SK-N-SH (cell line): Measurements from ENCODE around the gene DERL3. TPM values are rescaled to one million over a fixed set of nuclear protein-coding genes. Genes with fewer than 3 reads are reported as not detected.
A peak's percentile ranks its signal among the peaks of the same experiment; 100 is the strongest.

Source experiments
- CTCF ChIA-PET: fragments of 300-600, 350-600 bp; formaldehyde crosslinking; extraction: SDS; loops from one replicate; lab custom pipeline; 2021; lab: Yijun Ruan, JAX
- POLR2A ChIA-PET: fragments of 350-600 bp; sonication (Branson Sonifier 250); formaldehyde crosslinking; extraction: SDS; loops from one replicate; lab custom pipeline; 2020; ENCODE audit warnings: antibody characterized with exemption, inconsistent platforms; lab: Yijun Ruan, JAX
- DNase-seq: peaks from one replicate; pipeline ENCODE4 v3.0.0; 2012
- H2AFZ ChIP-seq: fragments of 200-600 bp; sonication (generic); 2 replicates; pipeline ENCODE4 v1.8.1; 2016; ENCODE audit warnings: antibody characterized with exemption, mild to moderate bottlenecking, low read depth
- H3F3A ChIP-seq: fragments of 200-600 bp; sonication (generic); replicated peaks from 2 replicates; pipeline ENCODE3; 2016; ENCODE audit warnings: antibody characterized with exemption, mild to moderate bottlenecking; ENCODE audit not compliant: insufficient read depth
- H3K27ac ChIP-seq, 2 experiments: fragments of 200-500 bp in 1 of 2; fragments of 200-600 bp in 1 of 2; sonication (Bioruptor generic) in 1 of 2; sonication (generic), shearing (Covaris generic) in 1 of 2; 2 replicates each; pipeline versions ENCODE4 v1.5.1 to v1.6.1; 2014 to 2016; ENCODE audit warnings: low read depth in 2 of 2, inconsistent platforms in 1 of 2, low read length in 1 of 2, mild to moderate bottlenecking in 1 of 2, mixed read lengths in 1 of 2
- H3K27me3 ChIP-seq: fragments of 200-600 bp; sonication (generic), shearing (Covaris generic); 2 replicates; pipeline ENCODE4 v1.6.1; 2016; ENCODE audit warnings: mixed run types; ENCODE audit not compliant: insufficient read depth
- H3K36me3 ChIP-seq, 2 experiments: fragments of 200-500 bp in 1 of 2; fragments of 200-600 bp in 1 of 2; sonication (Bioruptor generic) in 1 of 2; sonication (generic) in 1 of 2; replicated peaks in 1 of 2; 2 replicates each; pipeline versions ENCODE3 to v1.5.1; 2014 to 2016; ENCODE audit warnings: low read length in 1 of 2, mild to moderate bottlenecking in 1 of 2; ENCODE audit not compliant: insufficient read depth in 2 of 2, control insufficient read depth in 1 of 2
- H3K4me1 ChIP-seq, 2 experiments: fragments of 200-500 bp in 1 of 2; fragments of 200-600 bp in 1 of 2; sonication (Bioruptor generic) in 1 of 2; sonication (generic), shearing (Covaris generic) in 1 of 2; 2 replicates each; pipeline versions ENCODE4 v1.5.1 to v1.6.1; 2014 to 2016; ENCODE audit warnings: low read depth in 1 of 2, low read length in 1 of 2, mixed run types in 1 of 2; ENCODE audit not compliant: insufficient read depth in 2 of 2, control insufficient read depth in 1 of 2
- H3K4me2 ChIP-seq: fragments of 200-600 bp; sonication (generic), shearing (Covaris generic); 2 replicates; pipeline ENCODE4 v1.6.1; 2017; ENCODE audit warnings: mixed run types
- H3K4me3 ChIP-seq, 2 experiments: fragments of 200-500 bp in 1 of 2; fragments of 200-600 bp in 1 of 2; sonication (Bioruptor generic) in 1 of 2; sonication (generic), shearing (Covaris generic) in 1 of 2; 2 replicates each; pipeline versions ENCODE4 v1.5.1 to v1.8.1; 2014 to 2016; ENCODE audit warnings: low read depth in 2 of 2, inconsistent platforms in 1 of 2, low read length in 1 of 2, mild to moderate bottlenecking in 1 of 2, mixed read lengths in 1 of 2, moderate library complexity in 1 of 2
- H3K79me2 ChIP-seq: fragments of 200-600 bp; sonication (generic); 2 replicates; pipeline ENCODE4 v1.8.1; 2017; ENCODE audit warnings: mild to moderate bottlenecking; ENCODE audit not compliant: insufficient read depth
- H3K9ac ChIP-seq: fragments of 200-600 bp; sonication (generic); 2 replicates; pipeline ENCODE4 v1.6.1; 2017; ENCODE audit warnings: mixed run types
- H3K9me2 ChIP-seq: fragments of 200-600 bp; sonication (generic); 2 replicates; pipeline ENCODE4 v1.6.1; 2017; ENCODE audit warnings: mixed run types
- H3K9me3 ChIP-seq: fragments of 200-600 bp; sonication (generic); 2 replicates; pipeline ENCODE4 v1.6.1; 2017; ENCODE audit warnings: mixed run types, mild to moderate bottlenecking, moderate library complexity
- H4K20me1 ChIP-seq: fragments of 200-600 bp; sonication (generic); 2 replicates; pipeline ENCODE4 v1.6.1; 2017; ENCODE audit warnings: mild to moderate bottlenecking, mixed run types; ENCODE audit not compliant: insufficient read depth
- CHD2 ChIP-seq: fragments of 150-350 bp; IDR thresholded peaks from 2 replicates; pipeline ENCODE4 v1.6.1; 2018; ENCODE audit warnings: low read length; ENCODE audit not compliant: partially characterized antibody
- IRF3 ChIP-seq: fragments of 150-350 bp; IDR thresholded peaks from 2 replicates; pipeline ENCODE4 v1.6.1; 2016; ENCODE audit warnings: mild to moderate bottlenecking, low read depth, low read length
- POLR2AphosphoS5 ChIP-seq: IDR thresholded peaks from 2 replicates; pipeline ENCODE4 v1.6.1; 2012; ENCODE audit warnings: low read depth, low read length
- USF2 ChIP-seq: fragments of 150-350 bp; IDR thresholded peaks from 2 replicates; pipeline ENCODE4 v1.6.1; 2017; ENCODE audit warnings: antibody characterized with exemption, low read length, low read depth, borderline replicate concordance
- ZBTB33 ChIP-seq: IDR thresholded peaks from 2 replicates; pipeline ENCODE4 v1.4.0; 2012; ENCODE audit warnings: low read depth, borderline replicate concordance
- WGBS: methylation state at CpG from one replicate; pipeline ENCODE4 v1.1.6; 2017; ENCODE audit warnings: low lambda C conversion rate; 5-methylcytosine and 5-hydroxymethylcytosine counted together
- polyA plus RNA-seq, 3 experiments: library from polyadenylated mRNA; depleted of rRNA; stranded (reverse); fragments of >200 nt; gene quantifications; 2 replicates each; pipeline ENCODE4 v1.2.3, GENCODE V29; 2012
- TF ChIP-seq, protein P1 (sequence below): fragments of 200-600 bp; sonication (generic); IDR thresholded peaks from 2 replicates; pipeline ENCODE4 v1.6.1; 2017; ENCODE audit warnings: antibody characterized with exemption, mild to moderate bottlenecking, moderate library complexity

The DERL3 gene
- polyA plus RNA-seq, 1 of the 3 experiments (the other 2 are of a cell fraction) = not detected

DNA sequence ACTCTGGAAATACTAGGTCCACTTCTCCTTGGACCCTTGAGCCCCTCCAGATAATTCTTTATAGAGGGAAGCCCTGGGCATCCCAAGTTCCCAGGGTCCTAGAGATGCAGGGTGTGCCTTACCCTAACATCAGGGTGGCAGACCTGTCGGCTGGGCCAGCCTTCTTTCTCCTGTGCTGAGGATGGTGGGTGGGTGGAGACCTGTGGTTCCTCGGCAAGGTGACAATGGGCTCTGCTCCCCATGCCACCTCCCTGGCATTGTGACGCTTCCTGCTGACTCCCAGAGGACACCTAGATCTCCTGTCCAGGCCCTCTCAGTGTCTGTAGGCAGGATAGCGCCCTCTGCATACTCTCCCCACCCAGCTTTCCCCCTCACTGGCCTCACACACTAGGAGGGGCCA lies 3.8 kb upstream of the DERL3 start:
- Histone ChIP-seq H3K4me2 (no peak overlapping the region), H3K27me3 (no peaks in the 10 kb centered on the region), H3K9me2 (no peaks in the 10 kb centered on the region), H4K20me1 (no peaks in the 10 kb centered on the region), H3K9me3 (no peaks in the 10 kb centered on the region), H3F3A (no peaks in the 10 kb centered on the region), H2AFZ (no peak overlapping the region)
- 97% methylated on average over 3 of the region's 4 CpGs for WGBS
- TF ChIP-seq ZBTB33 (no peak), IRF3 (no peak), USF2 (no peak)
- TF ChIP-seq, all 33 proteins: peak for 0
- no peak overlapping the region for H3K4me3 ChIP-seq
- H3K4me1 ChIP-seq = peaks cover 4 to 32% of the 10 kb centered on the region in 2 experiments
- no peak overlapping the region for H3K27ac ChIP-seq
- H3K79me2 ChIP-seq = no peaks in the 10 kb centered on the region
- peaks cover 0 to 5% of the 10 kb centered on the region in 2 experiments for H3K36me3 ChIP-seq
- ChIA-PET POLR2A (no interaction called here), CTCF (interaction anchor here (0.6 to 1.3 kb wide), 2 partner anchors 16 to 486 kb away, joined by 3 to 5 read pairs; no protein-coding TSS in a partner anchor)
- peak; percentile 30 for DNase-seq
- no peak overlapping the region for H3K9ac ChIP-seq

- POLR2A ChIA-PET = no interaction called here
- no peaks in the 10 kb centered on the region for H3K9me2 ChIP-seq
- no peak for TF ChIP-seq CHD2
- TF ChIP-seq POLR2AphosphoS5 = no peak
- TF ChIP-seq, protein P1, sequence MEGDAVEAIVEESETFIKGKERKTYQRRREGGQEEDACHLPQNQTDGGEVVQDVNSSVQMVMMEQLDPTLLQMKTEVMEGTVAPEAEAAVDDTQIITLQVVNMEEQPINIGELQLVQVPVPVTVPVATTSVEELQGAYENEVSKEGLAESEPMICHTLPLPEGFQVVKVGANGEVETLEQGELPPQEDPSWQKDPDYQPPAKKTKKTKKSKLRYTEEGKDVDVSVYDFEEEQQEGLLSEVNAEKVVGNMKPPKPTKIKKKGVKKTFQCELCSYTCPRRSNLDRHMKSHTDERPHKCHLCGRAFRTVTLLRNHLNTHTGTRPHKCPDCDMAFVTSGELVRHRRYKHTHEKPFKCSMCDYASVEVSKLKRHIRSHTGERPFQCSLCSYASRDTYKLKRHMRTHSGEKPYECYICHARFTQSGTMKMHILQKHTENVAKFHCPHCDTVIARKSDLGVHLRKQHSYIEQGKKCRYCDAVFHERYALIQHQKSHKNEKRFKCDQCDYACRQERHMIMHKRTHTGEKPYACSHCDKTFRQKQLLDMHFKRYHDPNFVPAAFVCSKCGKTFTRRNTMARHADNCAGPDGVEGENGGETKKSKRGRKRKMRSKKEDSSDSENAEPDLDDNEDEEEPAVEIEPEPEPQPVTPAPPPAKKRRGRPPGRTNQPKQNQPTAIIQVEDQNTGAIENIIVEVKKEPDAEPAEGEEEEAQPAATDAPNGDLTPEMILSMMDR = no peak
- TF ChIP-seq, all 33 proteins: peak for 0
- H3K27ac ChIP-seq = no peak overlapping the region
- H3K27me3 ChIP-seq = no peaks in the 10 kb centered on the region
- H3K79me2 ChIP-seq = no peaks in the 10 kb centered on the region
- 85% methylated on average over 13 of the region's 20 CpGs for WGBS
- no peak overlapping the region for H2AFZ ChIP-seq
- DNase-seq = peak; percentile 49
- no peak overlapping the region for H3K4me2 ChIP-seq
- no peak overlapping the region for H3K4me3 ChIP-seq
- H3F3A ChIP-seq = no peaks in the 10 kb centered on the region
- CTCF ChIA-PET = no interaction called here
- H4K20me1 ChIP-seq = no peaks in the 10 kb centered on the region
- peaks cover 4 to 26% of the 10 kb centered on the region in 2 experiments for H3K4me1 ChIP-seq
- H3K36me3 ChIP-seq = peaks cover 0 to 9% of the 10 kb centered on the region in 2 experiments
- H3K9me3 ChIP-seq = no peaks in the 10 kb centered on the region
- H3K9ac ChIP-seq = no peak overlapping the region
Observed at GRCh38 chr22:23841736-23842445, 3.1 kb upstream of the DERL3 start.
